SK-N-MC (cell line): ENCODE results near the gene DNAH10.

Experiments
- EZH2 ChIP-seq: fragments of 200-600 bp; sonication (generic); IDR thresholded peaks from one replicate; pipeline ENCODE4 v1.6.1; 2017; ENCODE audit warnings: antibody characterized with exemption
- POLR2AphosphoS5 ChIP-seq: IDR thresholded peaks from 2 replicates; pipeline ENCODE4 v1.6.1; 2012; ENCODE audit warnings: mild to moderate bottlenecking, low read depth, low read length, borderline replicate concordance

DNA sequence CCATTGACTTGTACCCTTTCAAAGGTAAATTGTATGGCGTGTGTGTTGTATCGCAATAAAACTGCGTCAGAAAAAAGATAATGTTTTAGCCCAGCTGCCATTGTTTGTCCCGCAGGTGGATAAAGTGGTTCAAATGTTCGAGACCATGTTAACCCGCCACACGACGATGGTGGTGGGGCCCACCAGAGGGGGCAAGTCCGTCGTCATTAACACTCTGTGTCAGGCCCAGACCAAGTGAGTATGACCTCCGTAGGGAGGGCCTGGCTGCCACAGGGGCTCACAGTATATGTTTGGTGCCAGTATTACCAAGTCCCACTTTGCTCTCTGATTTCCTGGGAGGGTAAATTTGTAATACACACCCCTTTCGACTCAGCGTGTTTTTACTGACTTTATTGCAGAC, 96.9 kb downstream of the DNAH10 start:
- TF ChIP-seq POLR2AphosphoS5, result no peak
- no peak for TF ChIP-seq EZH2
